ENCODE results near the gene CCDC102A. TPM values are rescaled to one million over a fixed set of nuclear protein-coding genes. Genes with fewer than 3 reads are reported as not detected.

The CCDC102A gene
- total RNA-seq, 2 donors from 2014 or later, result 10.6 to 22.4 TPM

GRCh38 chr16:57532266-57532625, 4.1 kb downstream of the CCDC102A start:
- Histone ChIP-seq H3K9me3 (no peaks in the 10 kb centered on the region), H3K4me1 (peaks cover 21% of the 10 kb centered on the region), H3K27ac (no peak overlapping the region), H3K36me3 (replicated peaks in 1 of 2; ENCODE audit: insufficient read depth in 1 of 2, low read depth in 2 of 2) (no peaks in the 10 kb centered on the region), H3K27me3 (no peaks in the 10 kb centered on the region), H3K4me3 (no peak overlapping the region)
- intact Hi-C loops (cut with DNase I), result no loop called here
- no peak for ATAC-seq
- TF ChIP-seq POLR2A (IDR thresholded peaks at IDR 0.05), result no peak
- TF ChIP-seq, protein P1, sequence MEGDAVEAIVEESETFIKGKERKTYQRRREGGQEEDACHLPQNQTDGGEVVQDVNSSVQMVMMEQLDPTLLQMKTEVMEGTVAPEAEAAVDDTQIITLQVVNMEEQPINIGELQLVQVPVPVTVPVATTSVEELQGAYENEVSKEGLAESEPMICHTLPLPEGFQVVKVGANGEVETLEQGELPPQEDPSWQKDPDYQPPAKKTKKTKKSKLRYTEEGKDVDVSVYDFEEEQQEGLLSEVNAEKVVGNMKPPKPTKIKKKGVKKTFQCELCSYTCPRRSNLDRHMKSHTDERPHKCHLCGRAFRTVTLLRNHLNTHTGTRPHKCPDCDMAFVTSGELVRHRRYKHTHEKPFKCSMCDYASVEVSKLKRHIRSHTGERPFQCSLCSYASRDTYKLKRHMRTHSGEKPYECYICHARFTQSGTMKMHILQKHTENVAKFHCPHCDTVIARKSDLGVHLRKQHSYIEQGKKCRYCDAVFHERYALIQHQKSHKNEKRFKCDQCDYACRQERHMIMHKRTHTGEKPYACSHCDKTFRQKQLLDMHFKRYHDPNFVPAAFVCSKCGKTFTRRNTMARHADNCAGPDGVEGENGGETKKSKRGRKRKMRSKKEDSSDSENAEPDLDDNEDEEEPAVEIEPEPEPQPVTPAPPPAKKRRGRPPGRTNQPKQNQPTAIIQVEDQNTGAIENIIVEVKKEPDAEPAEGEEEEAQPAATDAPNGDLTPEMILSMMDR (IDR thresholded peaks at IDR 0.05), result no peak
- 88% methylated on average over 5 to 7 of the region's 7 CpGs for WGBS, 2 donors
- peak in 2 of 4 donors; percentile 1 to 7 for DNase-seq

GRCh38 chr16:57531635-57532265, 4.6 kb downstream of the CCDC102A start:
- no peak for TF ChIP-seq POLR2A (IDR thresholded peaks at IDR 0.05)
- TF ChIP-seq, protein P1 (IDR thresholded peaks at IDR 0.05), result no peak
- no peaks in the 10 kb centered on the region for H3K27me3 ChIP-seq
- no peaks in the 10 kb centered on the region for H3K9me3 ChIP-seq
- DNase-seq (peak in 1 of 4 donors; percentile 6), ATAC-seq (no peak)
- H3K27ac ChIP-seq, result no peak overlapping the region
- H3K4me1 ChIP-seq, result peaks cover 16% of the 10 kb centered on the region
- 80 to 83% methylated on average over 8 of the region's 8 CpGs for WGBS, 2 donors
- no peak overlapping the region for H3K4me3 ChIP-seq
- no peaks in the 10 kb centered on the region for H3K36me3 ChIP-seq (replicated peaks in 1 of 2; ENCODE audit: insufficient read depth in 1 of 2, low read depth in 2 of 2)
- intact Hi-C loops (cut with DNase I), result no loop called here

DNA sequence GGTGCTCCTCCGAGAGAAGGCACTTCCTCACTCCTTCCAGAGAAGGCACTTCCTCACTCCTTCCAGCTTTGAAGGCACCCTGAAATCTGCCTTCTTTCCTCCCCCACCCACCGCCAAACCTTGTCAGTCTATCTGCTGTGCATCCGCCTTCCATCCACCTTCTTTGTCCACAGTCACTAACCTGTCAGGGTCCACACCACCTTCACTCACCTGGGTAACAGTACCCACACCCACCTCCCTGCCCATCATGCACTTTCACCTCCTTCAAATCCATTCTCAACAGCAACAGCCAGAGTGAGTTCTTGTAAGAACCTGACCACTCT, 5.2 kb downstream of the CCDC102A start:
- DNase-seq, result no peak
- no peak for TF ChIP-seq POLR2A (IDR thresholded peaks at IDR 0.05)
- TF ChIP-seq, protein P1 (IDR thresholded peaks at IDR 0.05), result no peak
- Histone ChIP-seq H3K9me3 (no peaks in the 10 kb centered on the region), H3K27me3 (no peaks in the 10 kb centered on the region), H3K27ac (no peak overlapping the region), H3K4me3 (no peak overlapping the region), H3K36me3 (replicated peaks in 1 of 2; ENCODE audit: insufficient read depth in 1 of 2, low read depth in 2 of 2) (no peaks in the 10 kb centered on the region), H3K4me1 (peaks cover 13% of the 10 kb centered on the region)
- intact Hi-C loops (cut with DNase I), result no loop called here
- no peak for ATAC-seq
- WGBS, 2 donors, result 75 to 87% methylated on average over 3 of the region's 3 CpGs

DNA sequence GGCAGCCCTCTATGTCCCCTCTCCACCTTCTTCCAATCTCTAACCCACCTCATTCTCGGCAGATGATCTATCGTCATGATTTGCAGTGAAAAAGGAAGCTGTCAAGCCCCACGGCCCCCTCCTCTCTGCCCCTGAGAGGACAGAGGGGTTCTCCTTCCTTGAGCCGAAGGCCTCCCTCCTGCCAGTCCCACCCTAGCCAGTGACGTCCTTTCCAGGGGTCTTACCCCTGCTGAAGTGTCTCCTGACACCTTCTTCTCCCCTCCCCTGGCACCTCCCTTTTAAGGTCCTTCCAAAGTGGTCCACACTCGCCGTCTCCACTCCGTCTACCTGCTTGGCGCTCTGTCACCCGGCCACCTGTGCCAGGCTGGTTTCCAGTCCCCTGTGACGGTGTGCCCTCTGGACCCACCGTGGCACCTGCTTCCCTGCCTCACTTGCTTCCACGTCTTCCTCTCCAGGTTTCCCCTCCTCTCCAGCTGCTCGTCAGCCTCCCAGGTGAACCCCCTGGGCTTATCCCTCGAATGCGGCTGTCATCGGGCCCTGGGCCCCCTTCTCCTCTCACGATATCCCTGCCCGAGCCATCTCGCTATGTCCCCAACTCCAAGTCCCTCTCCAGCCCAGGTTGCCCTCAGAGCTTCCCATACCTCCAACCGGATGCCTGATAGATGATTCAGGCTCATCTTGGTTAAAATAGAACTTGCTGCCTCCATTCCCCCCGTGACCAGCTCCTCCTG, 5.7 kb downstream of the CCDC102A start:
- no peaks in the 10 kb centered on the region for H3K9me3 ChIP-seq
- H3K36me3 ChIP-seq (replicated peaks in 1 of 2; ENCODE audit: insufficient read depth in 1 of 2, low read depth in 2 of 2), result no peaks in the 10 kb centered on the region
- no peak overlapping the region for H3K27ac ChIP-seq
- no peaks in the 10 kb centered on the region for H3K27me3 ChIP-seq
- DNase-seq, result peak in 1 of 4 donors; percentile 7
- intact Hi-C loops (cut with DNase I), result no loop called here
- TF ChIP-seq, protein P1 (IDR thresholded peaks at IDR 0.05), result no peak
- no peak for TF ChIP-seq POLR2A (IDR thresholded peaks at IDR 0.05)
- ATAC-seq, result no peak
- peaks cover 13% of the 10 kb centered on the region for H3K4me1 ChIP-seq
- 77 to 80% methylated on average over 22 of the region's 22 CpGs for WGBS, 2 donors
- no peak overlapping the region for H3K4me3 ChIP-seq

DNA sequence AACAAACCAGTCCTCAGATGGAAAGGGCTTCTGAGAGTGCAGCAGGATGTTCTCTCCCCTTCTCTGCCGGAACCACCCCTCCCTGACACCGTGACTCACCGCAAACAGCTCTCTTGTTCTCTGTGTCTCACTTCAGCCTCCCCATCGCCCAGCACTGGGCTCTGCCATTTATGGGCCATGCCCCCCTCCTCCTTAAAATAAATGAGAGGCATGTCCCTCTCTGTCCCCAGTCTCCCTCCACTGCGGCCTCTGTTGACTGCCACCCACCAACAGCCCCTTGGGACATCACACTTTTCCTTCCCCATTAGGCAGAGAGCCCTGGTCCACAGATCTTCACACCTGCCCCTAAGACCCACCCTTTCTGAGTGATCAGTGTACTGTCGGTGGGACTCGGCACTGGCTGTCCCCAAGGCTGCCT, 6.3 kb downstream of the CCDC102A start:
- H3K9me3 ChIP-seq, result no peaks in the 10 kb centered on the region
- no peaks in the 10 kb centered on the region for H3K36me3 ChIP-seq (replicated peaks in 1 of 2; ENCODE audit: insufficient read depth in 1 of 2, low read depth in 2 of 2)
- H3K27me3 ChIP-seq, result no peaks in the 10 kb centered on the region
- H3K27ac ChIP-seq, result no peak overlapping the region
- intact Hi-C loops (cut with DNase I), result no loop called here
- H3K4me1 ChIP-seq, result peaks cover 10% of the 10 kb centered on the region
- no peak overlapping the region for H3K4me3 ChIP-seq
- ATAC-seq, result no peak
- DNase-seq, result no peak
- 55 to 78% methylated on average over 7 of the region's 7 CpGs for WGBS, 2 donors
- TF ChIP-seq POLR2A (IDR thresholded peaks at IDR 0.05), result no peak
- TF ChIP-seq, protein P1 (IDR thresholded peaks at IDR 0.05), result no peak

Data from body of pancreas (tissue), 4 donors.